MM.1S (cell line): ENCODE measurements around the gene SORCS2.

Experiments
- DNase-seq: peaks from one replicate; pipeline ENCODE4 v3.0.0-alpha.2; 2015
- H2AFZ ChIP-seq: fragments of 300-600 bp; sonication (generic); 2 replicates; pipeline ENCODE4 v1.6.0; 2016; ENCODE audit warnings: antibody characterized with exemption, low read length
- H3F3A ChIP-seq: fragments of 300-600 bp; sonication (generic); 2 replicates; pipeline ENCODE4 v1.6.1; 2016; ENCODE audit warnings: mild to moderate bottlenecking, antibody characterized with exemption, low read length, moderate library complexity, mixed read lengths; ENCODE audit not compliant: insufficient read depth
- H3K27ac ChIP-seq: fragments of 300-600 bp; sonication (generic); 2 replicates; pipeline ENCODE4 v1.5.1; 2016; ENCODE audit warnings: mild to moderate bottlenecking, low read length
- H3K27me3 ChIP-seq: fragments of 300-600 bp; sonication (generic); replicated peaks from 2 replicates; pipeline ENCODE4 v1.6.0; 2016; ENCODE audit warnings: low read length; ENCODE audit not compliant: insufficient read depth
- H3K36me3 ChIP-seq: fragments of 300-600 bp; sonication (generic); replicated peaks from 2 replicates; pipeline ENCODE4 v1.6.1; 2016; ENCODE audit warnings: mild to moderate bottlenecking, low read length, mixed read lengths; ENCODE audit not compliant: insufficient read depth
- H3K4me1 ChIP-seq: fragments of 300-600 bp; sonication (generic); 2 replicates; pipeline ENCODE4 v1.6.1; 2016; ENCODE audit warnings: low read length, mixed read lengths
- H3K4me2 ChIP-seq: fragments of 300-600 bp; sonication (generic); 2 replicates; pipeline ENCODE4 v1.6.0; 2016; ENCODE audit warnings: low read depth, low read length
- H3K4me3 ChIP-seq: fragments of 300-600 bp; sonication (generic); 2 replicates; pipeline ENCODE4 v1.5.1; 2016; ENCODE audit warnings: low read length, mixed read lengths
- H3K79me2 ChIP-seq: fragments of 300-600 bp; sonication (generic); 2 replicates; pipeline ENCODE4 v1.6.1; 2016; ENCODE audit warnings: mixed run types, low read length, mixed read lengths
- H3K9ac ChIP-seq: fragments of 300-600 bp; sonication (generic); 2 replicates; pipeline ENCODE4 v1.6.1; 2016; ENCODE audit warnings: low read length, mixed read lengths
- H3K9me2 ChIP-seq: fragments of 300-600 bp; sonication (generic); replicated peaks from 2 replicates; pipeline ENCODE4 v1.6.1; 2016; ENCODE audit warnings: mild to moderate bottlenecking, low read length, mixed read lengths; ENCODE audit not compliant: insufficient read depth
- H3K9me3 ChIP-seq: fragments of 300-600 bp; sonication (generic); replicated peaks from 2 replicates; pipeline ENCODE4 v1.6.1; 2016; ENCODE audit warnings: mild to moderate bottlenecking, low read length, mixed read lengths; ENCODE audit not compliant: insufficient read depth
- H4K20me1 ChIP-seq: fragments of 300-600 bp; sonication (generic); 2 replicates; pipeline ENCODE4 v1.6.1; 2016; ENCODE audit warnings: mild to moderate bottlenecking, low read length, moderate library complexity, mixed read lengths; ENCODE audit not compliant: insufficient read depth
- CTCF ChIP-seq: fragments of 300-600 bp; sonication (generic); IDR thresholded peaks from 2 replicates; pipeline ENCODE4 v1.5.1; 2016; ENCODE audit warnings: antibody characterized with exemption, low read length, mixed read lengths
- EZH2 ChIP-seq: fragments of 300-600 bp; sonication (generic); optimal IDR thresholded peaks from 2 replicates; pipeline ENCODE3; 2017; ENCODE audit warnings: low read depth, mild to moderate bottlenecking, antibody characterized with exemption, low read length, mixed read lengths
- EZH2phosphoT487 ChIP-seq: fragments of 300-600 bp; sonication (generic); IDR thresholded peaks from 2 replicates; pipeline ENCODE4 v1.6.1; 2018; ENCODE audit warnings: antibody characterized with exemption, low read length

Gene SORCS2

GRCh38 chr4:7640136-7640535 is 447.8 kb downstream of the SORCS2 start:
- peaks cover 57% of the 10 kb centered on the region for H3K27me3 ChIP-seq
- no peaks in the 10 kb centered on the region for H3K79me2 ChIP-seq
- no peak overlapping the region for H3K4me3 ChIP-seq
- no peaks in the 10 kb centered on the region for H3K9me3 ChIP-seq
- no peaks in the 10 kb centered on the region for H4K20me1 ChIP-seq
- H3K4me1 ChIP-seq: no peaks in the 10 kb centered on the region
- no peak overlapping the region for H3K9ac ChIP-seq
- no peaks in the 10 kb centered on the region for H3K9me2 ChIP-seq
- H3K36me3 ChIP-seq: no peaks in the 10 kb centered on the region
- DNase-seq: no peak
- H3K4me2 ChIP-seq: no peak overlapping the region
- TF ChIP-seq EZH2phosphoT487: no peak
- TF ChIP-seq EZH2: no peak
- no peak for TF ChIP-seq CTCF
- H3K27ac ChIP-seq: no peak overlapping the region
- H2AFZ ChIP-seq: no peak overlapping the region
- H3F3A ChIP-seq: no peaks in the 10 kb centered on the region

GRCh38 chr4:7641712-7642111 is 449.4 kb downstream of the SORCS2 start:
- no peak for DNase-seq

GRCh38 chr4:7642741-7643458 is 450.6 kb downstream of the SORCS2 start:
- no peaks in the 10 kb centered on the region for H3K79me2 ChIP-seq
- no peak overlapping the region for H3K4me3 ChIP-seq
- H3K27ac ChIP-seq: no peak overlapping the region
- no peaks in the 10 kb centered on the region for H3K4me1 ChIP-seq
- H2AFZ ChIP-seq: no peak overlapping the region
- H4K20me1 ChIP-seq: no peaks in the 10 kb centered on the region
- peaks cover 57% of the 10 kb centered on the region for H3K27me3 ChIP-seq
- H3K9ac ChIP-seq: no peak overlapping the region
- no peaks in the 10 kb centered on the region for H3K9me3 ChIP-seq
- no peaks in the 10 kb centered on the region for H3F3A ChIP-seq
- no peak overlapping the region for H3K4me2 ChIP-seq
- TF ChIP-seq EZH2: no peak
- no peak for TF ChIP-seq CTCF
- no peak for TF ChIP-seq EZH2phosphoT487
- DNase-seq: no peak
- no peaks in the 10 kb centered on the region for H3K9me2 ChIP-seq
- no peaks in the 10 kb centered on the region for H3K36me3 ChIP-seq

More at GRCh38 chr4:7641712-7642111, 449.4 kb downstream of the SORCS2 start:
- H2AFZ ChIP-seq: no peak overlapping the region
- TF ChIP-seq EZH2 (no peak), EZH2phosphoT487 (no peak), CTCF (no peak)
- H3K4me1 ChIP-seq: no peaks in the 10 kb centered on the region
- H3K79me2 ChIP-seq: no peaks in the 10 kb centered on the region
- no peak overlapping the region for H3K4me3 ChIP-seq
- H3K27ac ChIP-seq: no peak overlapping the region
- H3K9me3 ChIP-seq: no peaks in the 10 kb centered on the region
- H3K9ac ChIP-seq: no peak overlapping the region
- no peaks in the 10 kb centered on the region for H3K36me3 ChIP-seq
- H3K27me3 ChIP-seq: peaks cover 57% of the 10 kb centered on the region
- H4K20me1 ChIP-seq: no peaks in the 10 kb centered on the region
- H3F3A ChIP-seq: no peaks in the 10 kb centered on the region
- H3K4me2 ChIP-seq: no peak overlapping the region
- H3K9me2 ChIP-seq: no peaks in the 10 kb centered on the region
